ENCODE measurements around the gene PGAM2.

DNA sequence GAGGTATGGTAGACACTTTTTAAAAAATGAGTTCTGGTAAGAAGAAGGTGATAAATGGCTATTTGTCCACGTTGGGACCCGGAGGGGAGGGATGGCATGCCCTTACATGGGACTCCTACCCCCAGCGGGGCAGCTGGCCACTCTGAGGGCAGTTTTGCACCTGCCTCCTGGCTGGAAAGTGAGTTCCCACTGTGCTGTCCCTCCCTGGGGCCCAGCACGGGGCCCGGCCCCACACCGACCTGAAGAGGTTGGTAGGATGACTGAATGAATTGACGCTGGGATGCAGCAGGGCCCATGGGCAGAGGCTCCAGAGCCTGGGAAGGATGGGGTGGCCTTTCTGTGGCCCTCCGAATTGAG, 38.2 kb upstream of the PGAM2 start:
- TF ChIP-seq CTCF (conservative IDR thresholded peaks at IDR 0.05) = no peak
- no peak for TF ChIP-seq EZH2 (IDR thresholded peaks at IDR 0.05; ENCODE audit: low read depth)
